ENCODE data around the gene MIDN.

Gene MIDN

GRCh38 chr19:1232652-1233072 is 15.7 kb upstream of the MIDN start:
- DNase-seq (ENCODE audit: low read depth, low spot score): no peak

DNA sequence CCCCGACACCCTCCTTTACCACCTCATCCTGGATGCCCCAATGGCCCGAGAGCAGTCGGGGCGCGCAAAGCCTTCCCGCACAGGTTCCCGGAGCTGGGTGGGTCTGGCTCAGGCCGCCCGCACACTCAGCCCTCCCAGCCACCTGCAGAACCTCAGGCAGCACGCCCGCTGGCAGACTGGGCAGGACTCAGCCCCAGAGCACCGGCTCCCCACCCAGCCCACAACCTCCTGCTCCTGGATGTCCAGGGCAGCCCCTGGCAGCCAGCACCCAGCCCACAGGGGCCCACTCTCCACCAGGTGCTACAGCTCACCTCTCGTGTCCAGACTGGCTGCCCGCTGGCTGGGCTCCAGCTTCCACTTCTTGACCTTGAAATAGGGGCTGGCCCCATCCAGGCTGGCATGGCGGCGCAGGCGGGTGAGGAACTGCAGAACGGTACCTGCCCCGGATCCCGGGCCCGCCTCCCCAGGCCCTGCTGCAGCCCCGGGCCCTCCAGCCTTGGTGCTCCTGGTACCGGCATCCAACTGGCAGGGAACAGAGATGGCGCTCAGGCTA is 15.2 kb upstream of the MIDN start:
- no peak for DNase-seq (ENCODE audit: low read depth, low spot score)

DNA sequence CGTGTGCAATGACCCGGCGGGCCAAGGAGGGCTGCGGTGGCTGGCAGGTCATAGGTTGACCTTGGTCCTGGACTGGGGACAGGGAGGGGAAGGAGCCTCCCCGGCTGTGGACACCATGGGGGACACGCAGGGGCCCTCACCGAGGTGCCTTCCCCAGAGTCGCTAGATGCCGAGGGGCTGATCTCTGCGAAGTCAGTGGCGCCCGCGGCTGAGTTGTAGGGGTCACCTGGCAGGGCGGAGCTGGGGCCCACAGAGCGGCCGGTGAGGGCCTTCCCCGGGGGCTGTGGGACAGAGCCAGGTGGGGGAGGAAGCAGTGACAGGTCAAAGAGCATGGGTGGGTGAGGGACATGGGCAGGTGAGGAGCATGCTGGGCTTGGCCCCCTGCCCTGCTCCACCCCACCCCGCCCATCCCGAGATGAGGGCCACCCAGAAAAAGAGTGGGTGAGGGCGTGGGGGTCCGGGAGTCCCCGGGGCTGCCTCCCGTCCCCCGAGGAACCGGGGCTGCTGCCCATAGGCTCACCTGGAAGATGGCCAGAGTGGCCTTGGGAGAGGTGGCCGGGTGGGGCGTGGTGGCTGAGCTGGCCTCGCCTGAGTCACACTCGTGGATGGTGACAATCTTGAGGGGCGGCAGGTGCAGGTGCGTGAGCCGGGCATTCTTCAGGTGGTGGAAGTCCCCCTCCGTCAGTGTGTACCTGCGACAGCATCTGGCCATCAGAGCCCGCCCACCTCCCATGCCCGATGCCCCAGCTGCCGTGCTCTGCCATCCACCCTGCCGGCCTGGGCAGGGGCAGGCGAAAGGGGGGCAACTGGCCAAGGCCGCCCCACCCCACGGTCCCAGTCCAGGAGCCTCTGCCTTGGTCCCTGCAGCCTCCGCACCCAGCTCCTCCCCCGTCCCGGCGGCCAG is 14.1 kb upstream of the MIDN start:
- no peak for DNase-seq (ENCODE audit: low read depth, low spot score)

DNA sequence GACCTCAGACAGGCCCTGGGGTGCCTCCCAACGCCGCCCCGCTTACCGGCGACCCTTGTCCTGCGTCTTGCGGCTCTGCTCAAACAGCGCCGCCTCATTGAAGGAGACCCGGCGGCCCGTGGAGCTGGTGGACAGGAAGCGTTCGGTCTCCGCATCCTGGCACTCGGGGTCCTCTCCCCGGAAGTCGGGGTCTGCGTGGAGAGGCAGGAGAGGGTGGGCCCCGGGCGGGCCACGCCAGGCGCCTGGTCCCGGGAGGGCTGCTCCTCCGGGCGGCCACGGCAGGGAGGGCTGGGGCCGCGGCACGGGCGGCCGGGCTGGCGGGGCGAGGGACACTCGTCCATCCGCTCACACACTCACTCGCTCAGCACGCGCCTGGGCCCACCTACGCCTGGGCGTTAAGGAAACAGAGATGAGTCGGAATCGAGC is 13.4 kb upstream of the MIDN start:
- no peak for DNase-seq (ENCODE audit: low read depth, low spot score)

- DNase-seq (ENCODE audit: low read depth, low spot score): no peak
These were observed 12.5 kb upstream of the MIDN start for GRCh38 chr19:1235625-1236538.

- DNase-seq (ENCODE audit: low read depth, low spot score): no peak
These were observed 11.8 kb upstream of the MIDN start for GRCh38 chr19:1236576-1236975.

DNA sequence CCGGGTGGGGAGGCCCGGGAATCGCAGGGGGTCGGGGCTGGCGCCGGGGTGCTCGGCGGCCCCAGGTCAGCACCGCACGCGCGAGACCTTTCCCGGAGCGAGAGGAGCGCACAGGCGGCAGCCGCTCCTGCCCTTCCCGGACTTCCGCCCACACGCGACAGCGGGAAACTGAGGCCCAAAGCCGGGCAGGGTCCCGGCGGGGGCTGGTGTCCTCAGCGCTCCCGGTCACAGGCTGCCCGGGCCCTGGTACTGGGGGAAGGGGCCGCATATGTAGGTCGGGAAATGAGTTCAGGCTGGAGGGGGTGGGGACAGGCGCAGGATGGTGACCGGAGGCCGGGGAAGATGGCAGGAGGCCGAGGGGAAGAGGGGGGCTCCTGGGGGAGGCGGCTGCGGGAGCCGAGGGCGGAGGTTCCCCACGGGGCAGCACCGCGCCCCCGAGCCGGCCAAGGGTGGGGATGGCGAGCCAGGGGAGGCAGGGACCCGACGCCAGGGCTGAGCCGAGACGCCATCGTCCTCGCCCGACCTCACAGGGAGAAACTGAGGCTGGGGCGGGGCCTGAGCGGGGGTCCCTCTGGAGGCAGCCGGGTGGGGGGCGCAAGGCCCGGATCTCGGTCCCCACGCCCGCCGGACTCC is 11.2 kb upstream of the MIDN start:
- no peak for DNase-seq (ENCODE audit: low read depth, low spot score)

- DNase-seq (ENCODE audit: low read depth, low spot score): no peak
These were observed 10.5 kb upstream of the MIDN start, which contains the start of gene CBARP for GRCh38 chr19:1237754-1238368. CBARP (minus strand) TSS chr19:1238005; CDS start chr19:1236100, 1,905 bp downstream.

- no peak for DNase-seq (ENCODE audit: low read depth, low spot score)
These were observed 9.7 kb upstream of the MIDN start for GRCh38 chr19:1238369-1239303.

DNA sequence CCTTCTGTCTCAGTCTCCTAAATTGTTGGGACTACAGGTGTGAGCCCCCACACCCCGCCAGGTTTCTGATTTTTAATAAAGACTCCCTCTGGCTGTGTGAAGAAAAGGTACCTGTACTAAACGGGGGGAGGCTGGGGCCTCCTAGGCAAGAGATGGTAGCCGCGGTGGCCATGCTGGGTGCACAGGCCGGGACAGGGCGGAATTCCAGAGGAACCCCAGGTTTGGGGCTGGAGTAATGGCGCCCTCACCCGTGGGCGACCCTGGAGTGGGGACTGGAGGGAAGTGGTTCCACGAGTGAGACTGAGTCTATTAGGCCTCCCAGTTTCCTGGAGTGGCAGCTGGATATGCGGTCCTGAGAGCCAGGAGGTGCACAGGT is 9.0 kb upstream of the MIDN start:
- DNase-seq (ENCODE audit: low read depth, low spot score): no peak

- DNase-seq (ENCODE audit: low read depth, low spot score): peak; percentile 91
These were observed 8.3 kb upstream of the MIDN start for GRCh38 chr19:1239796-1240737.

- DNase-seq (ENCODE audit: low read depth, low spot score): peak; percentile 24
These were observed 7.5 kb upstream of the MIDN start for GRCh38 chr19:1240925-1241324.

- DNase-seq (ENCODE audit: low read depth, low spot score): peak; percentile 94
These were observed 6.8 kb upstream of the MIDN start, which contains the start of gene ATP5F1D for GRCh38 chr19:1241417-1242095. ATP5F1D (plus strand) TSS chr19:1241751; CDS start chr19:1241851, 100 bp downstream.

GRCh38 chr19:1243768-1244692 is 4.4 kb upstream of the MIDN start:
- peak; percentile 87 for DNase-seq (ENCODE audit: low read depth, low spot score)

DNA sequence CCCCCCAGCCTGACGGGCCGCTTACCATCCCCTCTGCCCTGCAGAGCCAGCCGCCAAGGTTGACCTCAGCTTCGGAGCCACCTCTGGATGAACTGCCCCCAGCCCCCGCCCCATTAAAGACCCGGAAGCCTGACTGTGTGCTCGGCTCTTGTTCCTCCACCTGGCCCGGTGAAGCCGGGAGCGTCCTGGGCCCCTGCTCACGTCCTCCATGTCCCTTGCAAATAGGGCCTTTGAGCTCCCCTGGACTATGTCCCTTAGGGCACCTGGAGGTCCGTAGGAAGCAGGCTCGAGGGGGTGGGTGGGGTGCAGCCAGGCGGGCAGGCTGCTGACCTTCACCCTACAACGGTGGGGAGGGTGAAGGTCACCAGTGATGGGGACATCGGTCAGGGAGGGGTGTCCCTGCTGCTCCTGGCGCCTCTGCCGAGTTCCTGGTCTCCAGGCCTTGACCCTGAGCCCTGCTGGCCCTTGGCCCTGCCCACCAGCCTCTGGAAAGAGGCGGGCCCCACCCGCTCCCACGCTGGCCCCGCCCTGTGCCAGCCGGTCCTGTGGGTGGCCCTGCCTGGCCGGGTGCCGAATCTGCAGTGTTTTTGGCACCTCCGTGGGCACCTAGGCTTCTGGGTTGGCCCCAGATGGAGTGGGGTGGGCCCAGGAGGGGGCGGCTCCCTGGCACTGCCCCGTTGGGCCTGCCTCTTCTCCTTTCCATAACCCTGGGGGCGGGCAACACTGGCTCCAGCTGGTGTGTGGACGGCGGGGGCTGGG is 3.5 kb upstream of the MIDN start:
- DNase-seq (ENCODE audit: low read depth, low spot score): no peak

Measured in ELF-1 (cell line).